OCI-LY1 (cell line): ENCODE measurements around the gene PLLP.
A peak's percentile ranks its signal among the peaks of the same experiment; 100 is the strongest.

Experiments used
- H2AFZ ChIP-seq: fragments of 200-600 bp; sonication (generic), shearing (Covaris generic); 2 replicates; pipeline ENCODE4 v1.6.0; 2014; ENCODE audit warnings: antibody characterized with exemption, mild to moderate bottlenecking, low read length
- H3F3A ChIP-seq: fragments of 200-600 bp; sonication (generic), shearing (Covaris generic); 2 replicates; pipeline ENCODE4 v1.6.0; 2014; ENCODE audit warnings: mild to moderate bottlenecking, antibody characterized with exemption, low read length, moderate library complexity; ENCODE audit not compliant: insufficient read depth
- H3K27ac ChIP-seq: fragments of 200-600 bp; sonication (generic); 2 replicates; pipeline ENCODE4 v1.5.1; 2014; ENCODE audit warnings: low read length, mixed run types, mild to moderate bottlenecking, low read depth; ENCODE audit not compliant: poor library complexity, severe bottlenecking
- H3K27me3 ChIP-seq: fragments of 200-600 bp; sonication (generic); 2 replicates; pipeline ENCODE4 v1.6.0; 2014; ENCODE audit warnings: antibody characterized with exemption, mild to moderate bottlenecking, low read length, moderate library complexity; ENCODE audit not compliant: insufficient read depth
- H3K36me3 ChIP-seq: fragments of 200-600 bp; sonication (generic); 2 replicates; pipeline ENCODE4 v1.6.1; 2014; ENCODE audit warnings: mild to moderate bottlenecking, antibody characterized with exemption, low read length, moderate library complexity, mixed read lengths; ENCODE audit not compliant: insufficient read depth
- H3K4me1 ChIP-seq: fragments of 200-600 bp; sonication (generic); 2 replicates; pipeline ENCODE4 v1.5.1; 2014; ENCODE audit warnings: mild to moderate bottlenecking, low read length, moderate library complexity; ENCODE audit not compliant: insufficient read depth, severe bottlenecking
- H3K4me2 ChIP-seq: fragments of 200-600 bp; sonication (generic), shearing (Covaris generic); 2 replicates; pipeline ENCODE4 v1.6.1; 2014; ENCODE audit warnings: low read length
- H3K4me3 ChIP-seq: fragments of 200-600 bp; sonication (generic); 2 replicates; pipeline ENCODE4 v1.5.1; 2014; ENCODE audit warnings: low read length, low read depth, mild to moderate bottlenecking, mixed read lengths; ENCODE audit not compliant: poor library complexity, severe bottlenecking
- H3K79me2 ChIP-seq: fragments of 200-600 bp; shearing (Covaris generic); 2 replicates; pipeline ENCODE4 v1.6.1; 2016; ENCODE audit warnings: mixed run types, low read length, mixed read lengths; ENCODE audit not compliant: insufficient read depth
- H3K9ac ChIP-seq: fragments of 200-600 bp; sonication (generic), shearing (Covaris generic); 2 replicates; pipeline ENCODE4 v1.6.1; 2014; ENCODE audit warnings: mild to moderate bottlenecking, low read length, mixed read lengths
- H3K9me2 ChIP-seq: fragments of 200-600 bp; sonication (generic), shearing (Covaris generic); 2 replicates; pipeline ENCODE4 v1.6.1; 2014; ENCODE audit warnings: low read depth, mild to moderate bottlenecking, low read length, mixed read lengths
- H3K9me3 ChIP-seq: fragments of 200-600 bp; shearing (Covaris generic); 2 replicates; pipeline ENCODE4 v1.6.1; 2014; ENCODE audit warnings: low read length, mixed read lengths
- H4K20me1 ChIP-seq: fragments of 200-600 bp; sonication (generic), shearing (Covaris generic); 2 replicates; pipeline ENCODE4 v1.6.0; 2016; ENCODE audit warnings: mild to moderate bottlenecking, low read length; ENCODE audit not compliant: insufficient read depth
- CTCF ChIP-seq: fragments of 200-600 bp; sonication (generic), shearing (Covaris generic); IDR thresholded peaks from 2 replicates; pipeline ENCODE4 v1.5.1; 2017; ENCODE audit warnings: mild to moderate bottlenecking, antibody characterized with exemption, low read length, moderate library complexity, mixed read lengths
- EZH2 ChIP-seq: fragments of 200-600 bp; sonication (generic), shearing (Covaris generic); IDR thresholded peaks from 2 replicates; pipeline ENCODE4 v1.8.0; 2017; ENCODE audit warnings: borderline replicate concordance, mixed run types, mild to moderate bottlenecking, antibody characterized with exemption, low read length, moderate library complexity, mixed read lengths

PLLP gene

GRCh38 chr16:57251352-57251751, 33.1 kb downstream of the PLLP start:
- Histone ChIP-seq H3K9me3 (peaks cover 7% of the 10 kb centered on the region; the same call in 1 of the 2 replicates), H3K4me3 (no peak overlapping the region), H3F3A (no peaks in the 10 kb centered on the region), H4K20me1 (no peaks in the 10 kb centered on the region), H3K27me3 (no peaks in the 10 kb centered on the region), H3K4me2 (no peak overlapping the region), H2AFZ (no peak overlapping the region), H3K9me2 (no peaks in the 10 kb centered on the region), H3K27ac (no peak overlapping the region), H3K9ac (no peak overlapping the region), H3K4me1 (peaks cover under 1% of the 10 kb centered on the region), H3K36me3 (peaks cover 61% of the 10 kb centered on the region), H3K79me2 (no peaks in the 10 kb centered on the region)
- TF ChIP-seq EZH2 (no peak), CTCF (no peak)

- Histone ChIP-seq H3K79me2 (no peaks in the 10 kb centered on the region), H3K27ac (peak overlapping the region; percentile 7), H3K9me2 (no peaks in the 10 kb centered on the region), H3K9me3 (no peaks in the 10 kb centered on the region), H3K27me3 (no peaks in the 10 kb centered on the region), H3K4me1 (peaks cover 27% of the 10 kb centered on the region), H3K4me3 (peak overlapping the region; percentile 90), H3K9ac (peak overlapping the region; percentile 90), H3K4me2 (peak overlapping the region; percentile 87), H3K36me3 (peaks cover 26% of the 10 kb centered on the region), H2AFZ (no peak overlapping the region), H3F3A (no peaks in the 10 kb centered on the region), H4K20me1 (no peaks in the 10 kb centered on the region)
- no peak for TF ChIP-seq CTCF
- TF ChIP-seq EZH2, result no peak
These were observed 38.9 kb downstream of the PLLP start for GRCh38 chr16:57245472-57246113.

- no peak for TF ChIP-seq EZH2
- no peak for TF ChIP-seq CTCF
- no peaks in the 10 kb centered on the region for H3F3A ChIP-seq
- H3K4me3 ChIP-seq, result peak within 1 kb of the TSS; percentile 90
- H3K36me3 ChIP-seq, result peaks cover 20% of the 10 kb centered on the region
- no peaks in the 10 kb centered on the region for H3K79me2 ChIP-seq
- H3K27me3 ChIP-seq, result no peaks in the 10 kb centered on the region
- H3K4me1 ChIP-seq, result peaks cover 28% of the 10 kb centered on the region
- no peaks in the 10 kb centered on the region for H3K9me2 ChIP-seq
- H4K20me1 ChIP-seq, result no peaks in the 10 kb centered on the region
- H3K9me3 ChIP-seq, result no peaks in the 10 kb centered on the region
- peak within 1 kb of the TSS; percentile 14 for H3K27ac ChIP-seq
- 0 out of 2 replicates have a peak within 1 kb of the TSS, but pooled peaks have one; percentile 2 for H2AFZ ChIP-seq
- H3K9ac ChIP-seq, result peak within 1 kb of the TSS; percentile 90
- H3K4me2 ChIP-seq, result peak within 1 kb of the TSS; percentile 87
These were observed 39.6 kb downstream of the PLLP start, which contains the start of gene ARL2BP for GRCh38 chr16:57244767-57245471. Gene ARL2BP, plus strand, starts transcription at chr16:57245259. Its CDS starts 109 bp downstream, at chr16:57245368.
